Fibroblast of lung (primary cell): ENCODE results near the gene KCTD2. TPM values are rescaled to one million over a fixed set of nuclear protein-coding genes. Genes with fewer than 3 reads are reported as not detected.

Experiments used
- DNase-seq, 2 donors: peaks; one replicate each; pipeline versions ENCODE4 v3.0.0 to v3.0.0-alpha.2; 2010; ENCODE audit warnings: low read depth in 2 of 2
- H2AFZ ChIP-seq: 2 replicates; pipeline ENCODE4 v1.5.1; 2012; ENCODE audit warnings: low read length, control low read depth, inconsistent platforms
- H3K27ac ChIP-seq: 2 replicates; pipeline ENCODE4 v1.5.1; 2011; ENCODE audit warnings: low read length, control low read depth; ENCODE audit not compliant: insufficient read depth
- H3K27me3 ChIP-seq: 2 replicates; pipeline ENCODE4 v1.5.1; 2011; ENCODE audit warnings: mild to moderate bottlenecking, low read length; ENCODE audit not compliant: control insufficient read depth, insufficient read depth
- H3K36me3 ChIP-seq: 2 replicates; pipeline ENCODE4 v1.5.1; 2011; ENCODE audit warnings: low read length; ENCODE audit not compliant: control insufficient read depth, insufficient read depth
- H3K4me1 ChIP-seq: 2 replicates; pipeline ENCODE4 v1.5.1; 2011; ENCODE audit warnings: low read length; ENCODE audit not compliant: control insufficient read depth, insufficient read depth; ENCODE audit errors: extremely low read depth
- H3K4me2 ChIP-seq: 2 replicates; pipeline ENCODE4 v1.5.1; 2011; ENCODE audit warnings: low read length, control low read depth; ENCODE audit not compliant: insufficient read depth; ENCODE audit errors: extremely low read depth
- H3K4me3 ChIP-seq, 4 experiments: fragments of 200-600 bp in 1 of 4; sonication (generic) in 1 of 4; replicated peaks in 1 of 4; 2 replicates each; pipeline ENCODE4 v1.5.1; 2011 to 2016; ENCODE audit warnings: low read length in 4 of 4, low read depth in 3 of 4, mild to moderate bottlenecking in 3 of 4, control low read depth in 2 of 4, inconsistent platforms in 1 of 4, mixed read lengths in 1 of 4; ENCODE audit not compliant: insufficient read depth in 1 of 4; ENCODE audit errors: control extremely low read depth in 1 of 4
- H3K79me2 ChIP-seq: 2 replicates; pipeline ENCODE4 v1.5.1; 2012; ENCODE audit warnings: mild to moderate bottlenecking, low read length, inconsistent platforms; ENCODE audit not compliant: control insufficient read depth, insufficient read depth
- H3K9ac ChIP-seq: 2 replicates; pipeline ENCODE4 v1.5.1; 2011; ENCODE audit warnings: mild to moderate bottlenecking, low read length, control low read depth; ENCODE audit not compliant: insufficient read depth
- H3K9me3 ChIP-seq: 2 replicates; pipeline ENCODE4 v1.5.1; 2012; ENCODE audit warnings: low read depth, low read length; ENCODE audit not compliant: control insufficient read depth, insufficient read depth
- H4K20me1 ChIP-seq: 2 replicates; pipeline ENCODE4 v1.5.1; 2011; ENCODE audit warnings: low read length; ENCODE audit not compliant: control insufficient read depth, insufficient read depth; ENCODE audit errors: extremely low read depth
- CTCF ChIP-seq, 2 donors: IDR thresholded peaks in 1 of 2; conservative IDR thresholded peaks in 1 of 2; 1 replicate in 1 of 2; 2 replicates in 1 of 2; pipeline ENCODE4 v1.5.1; 2011 to 2012; ENCODE audit warnings: low read length in 2 of 2, control low read depth in 1 of 2, inconsistent platforms in 1 of 2, low read depth in 1 of 2, mild to moderate bottlenecking in 1 of 2
- EZH2 ChIP-seq: IDR thresholded peaks from 2 replicates; pipeline ENCODE4 v1.5.1; 2012; ENCODE audit warnings: low read length, control low read depth, mild to moderate bottlenecking; ENCODE audit errors: missing control alignments
- polyA plus RNA-seq, 2 donors: library from polyadenylated mRNA; depleted of rRNA in 1 of 2; stranded (reverse) in 1 of 2; unstranded in 1 of 2; fragments of >200 nt; gene quantifications; 2 replicates each; pipeline ENCODE4 v1.2.1, GENCODE V29; 2011 to 2012; ENCODE audit warnings: missing spikeins in 1 of 2
- total RNA-seq: library from RNA; depleted of rRNA; stranded (reverse); fragments of >200 nt; gene quantifications from 2 replicates; pipeline ENCODE4 v1.2.1, GENCODE V29; 2014

The KCTD2 gene
- total and polyA plus RNA-seq, 2 donors (not counting 1 experiment from before 2014, with no cell fraction given), result 17.7 to 29.5 TPM

- no peaks in the 10 kb centered on the region for H3K27me3 ChIP-seq
- no peak for DNase-seq
Measured at GRCh38 chr17:75001915-75002843, 44.8 kb upstream of the KCTD2 start.

GRCh38 chr17:75003070-75003956 is 43.7 kb upstream of the KCTD2 start:
- TF ChIP-seq CTCF (conservative IDR thresholded peaks at IDR 0.05 in 1 of 2, IDR thresholded peaks at IDR 0.05 in 1 of 2; ENCODE audit: low read depth in 1 of 2, low read length in 2 of 2) (no peak), EZH2 (no peak)
- H3K79me2 ChIP-seq, result no peaks in the 10 kb centered on the region

More at GRCh38 chr17:75001915-75002843, 44.8 kb upstream of the KCTD2 start:
- Histone ChIP-seq H3K4me1 (no peaks in the 10 kb centered on the region), H3K9me3 (no peaks in the 10 kb centered on the region), H3K4me3 (no peak overlapping the region), H2AFZ (no peak overlapping the region), H3K79me2 (no peaks in the 10 kb centered on the region), H3K4me2 (no peak overlapping the region), H3K27ac (no peak overlapping the region), H4K20me1 (no peaks in the 10 kb centered on the region), H3K36me3 (peaks cover 13% of the 10 kb centered on the region), H3K9ac (no peak overlapping the region)
- no peak for TF ChIP-seq EZH2
- TF ChIP-seq CTCF (conservative IDR thresholded peaks at IDR 0.05 in 1 of 2, IDR thresholded peaks at IDR 0.05 in 1 of 2; ENCODE audit: low read depth in 1 of 2, low read length in 2 of 2), result no peak

GRCh38 chr17:75003957-75004355 is 43.1 kb upstream of the KCTD2 start:
- Histone ChIP-seq H2AFZ (no peak overlapping the region), H3K9me3 (no peaks in the 10 kb centered on the region), H3K4me3 (no peak overlapping the region), H4K20me1 (no peaks in the 10 kb centered on the region), H3K27ac (no peak overlapping the region), H3K4me1 (no peaks in the 10 kb centered on the region), H3K4me2 (no peak overlapping the region), H3K79me2 (no peaks in the 10 kb centered on the region), H3K9ac (no peak overlapping the region), H3K36me3 (peaks cover 13% of the 10 kb centered on the region), H3K27me3 (no peaks in the 10 kb centered on the region)
- no peak for DNase-seq
- no peak for TF ChIP-seq EZH2
- TF ChIP-seq CTCF (conservative IDR thresholded peaks at IDR 0.05 in 1 of 2, IDR thresholded peaks at IDR 0.05 in 1 of 2; ENCODE audit: low read depth in 1 of 2, low read length in 2 of 2), result no peak

More at GRCh38 chr17:75003070-75003956, 43.7 kb upstream of the KCTD2 start:
- Histone ChIP-seq H3K36me3 (peaks cover 13% of the 10 kb centered on the region), H3K4me3 (no peak overlapping the region), H4K20me1 (no peaks in the 10 kb centered on the region), H3K27ac (no peak overlapping the region), H3K9me3 (no peaks in the 10 kb centered on the region), H3K4me2 (no peak overlapping the region), H2AFZ (no peak overlapping the region), H3K9ac (no peak overlapping the region), H3K4me1 (no peaks in the 10 kb centered on the region), H3K27me3 (no peaks in the 10 kb centered on the region)
- no peak for DNase-seq
